ENCODE results near the gene ARHGAP42.

DNA sequence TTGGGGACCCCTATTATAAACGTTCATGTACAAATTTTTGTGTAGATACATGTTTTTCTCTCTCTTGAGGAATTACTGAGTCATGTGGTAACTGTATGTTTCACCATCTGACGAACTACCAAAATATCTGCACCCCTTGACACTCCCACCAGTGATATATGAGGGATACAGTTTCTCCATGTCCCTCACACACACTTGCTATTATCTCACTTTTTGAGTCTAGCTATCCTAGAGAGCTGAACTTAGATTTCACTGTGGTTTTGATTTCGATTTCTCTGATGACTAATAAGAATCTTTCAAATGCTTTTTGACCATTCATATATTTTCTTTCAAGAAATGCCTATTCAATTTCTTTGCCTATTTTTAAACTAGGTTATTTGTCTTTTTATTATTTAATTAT lies 242.3 kb downstream of the ARHGAP42 start:
- TF ChIP-seq, protein P1, sequence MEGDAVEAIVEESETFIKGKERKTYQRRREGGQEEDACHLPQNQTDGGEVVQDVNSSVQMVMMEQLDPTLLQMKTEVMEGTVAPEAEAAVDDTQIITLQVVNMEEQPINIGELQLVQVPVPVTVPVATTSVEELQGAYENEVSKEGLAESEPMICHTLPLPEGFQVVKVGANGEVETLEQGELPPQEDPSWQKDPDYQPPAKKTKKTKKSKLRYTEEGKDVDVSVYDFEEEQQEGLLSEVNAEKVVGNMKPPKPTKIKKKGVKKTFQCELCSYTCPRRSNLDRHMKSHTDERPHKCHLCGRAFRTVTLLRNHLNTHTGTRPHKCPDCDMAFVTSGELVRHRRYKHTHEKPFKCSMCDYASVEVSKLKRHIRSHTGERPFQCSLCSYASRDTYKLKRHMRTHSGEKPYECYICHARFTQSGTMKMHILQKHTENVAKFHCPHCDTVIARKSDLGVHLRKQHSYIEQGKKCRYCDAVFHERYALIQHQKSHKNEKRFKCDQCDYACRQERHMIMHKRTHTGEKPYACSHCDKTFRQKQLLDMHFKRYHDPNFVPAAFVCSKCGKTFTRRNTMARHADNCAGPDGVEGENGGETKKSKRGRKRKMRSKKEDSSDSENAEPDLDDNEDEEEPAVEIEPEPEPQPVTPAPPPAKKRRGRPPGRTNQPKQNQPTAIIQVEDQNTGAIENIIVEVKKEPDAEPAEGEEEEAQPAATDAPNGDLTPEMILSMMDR (IDR thresholded peaks at IDR 0.05), result no peak
- no peak for TF ChIP-seq POLR2A (IDR thresholded peaks at IDR 0.05)
